GM23338 (cell line): ENCODE measurements around the gene NPAS2.

Experiments used
- EZH2 ChIP-seq: fragments of 200-600 bp; sonication (generic); IDR thresholded peaks from one replicate; pipeline ENCODE4 v1.8.0; 2017; ENCODE audit warnings: antibody characterized with exemption, mild to moderate bottlenecking, low read depth; ENCODE audit not compliant: unreplicated experiment
- EZH2phosphoT487 ChIP-seq: fragments of 200-600 bp; sonication (generic); IDR thresholded peaks from one replicate; pipeline ENCODE4 v1.8.1; 2018; ENCODE audit warnings: antibody characterized with exemption; ENCODE audit not compliant: unreplicated experiment
- JUNB ChIP-seq: IDR thresholded peaks from one replicate; pipeline ENCODE4 v1.6.1; 2016; ENCODE audit warnings: antibody characterized with exemption; ENCODE audit not compliant: unreplicated experiment
- POLR2AphosphoS5 ChIP-seq: IDR thresholded peaks from 2 replicates; pipeline ENCODE4 v1.6.1; 2016; ENCODE audit warnings: antibody characterized with exemption, low read depth
- ZNF114 ChIP-seq: fragments of 250-450 bp; sonication (Bioruptor Pico); IDR thresholded peaks from 2 replicates; pipeline ENCODE4 v1.5.0; 2020; ENCODE audit warnings: mild to moderate bottlenecking, moderate library complexity
- TF ChIP-seq, protein P1 (sequence below), 2 experiments: fragments of 200-600 bp in 1 of 2; sonication (generic) in 1 of 2; conservative IDR thresholded peaks; 2 replicates each; pipeline versions ENCODE4 v1.5.1 to v1.6.1; 2016 to 2017; ENCODE audit warnings: antibody characterized with exemption in 2 of 2, low read depth in 2 of 2, mild to moderate bottlenecking in 2 of 2, moderate library complexity in 1 of 2
- TF ChIP-seq, protein P2 (sequence below): IDR thresholded peaks from one replicate; pipeline ENCODE4 v1.6.1; 2018; ENCODE audit warnings: antibody characterized with exemption; ENCODE audit not compliant: unreplicated experiment

DNA sequence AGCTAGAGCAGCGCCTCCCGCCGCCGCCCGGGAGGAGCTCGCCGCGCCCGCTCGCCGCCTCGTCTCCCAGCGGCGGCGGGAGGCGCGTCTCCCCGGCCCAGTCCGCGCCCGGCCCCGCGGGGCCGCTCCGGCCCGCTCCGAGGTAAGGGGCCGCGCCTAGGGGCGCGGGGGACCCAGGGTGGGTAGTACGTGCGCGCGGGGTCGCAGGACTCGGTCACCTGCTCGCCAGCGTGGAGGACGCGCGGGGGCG is 259 bp downstream of the NPAS2 start:
- TF ChIP-seq, protein P1, sequence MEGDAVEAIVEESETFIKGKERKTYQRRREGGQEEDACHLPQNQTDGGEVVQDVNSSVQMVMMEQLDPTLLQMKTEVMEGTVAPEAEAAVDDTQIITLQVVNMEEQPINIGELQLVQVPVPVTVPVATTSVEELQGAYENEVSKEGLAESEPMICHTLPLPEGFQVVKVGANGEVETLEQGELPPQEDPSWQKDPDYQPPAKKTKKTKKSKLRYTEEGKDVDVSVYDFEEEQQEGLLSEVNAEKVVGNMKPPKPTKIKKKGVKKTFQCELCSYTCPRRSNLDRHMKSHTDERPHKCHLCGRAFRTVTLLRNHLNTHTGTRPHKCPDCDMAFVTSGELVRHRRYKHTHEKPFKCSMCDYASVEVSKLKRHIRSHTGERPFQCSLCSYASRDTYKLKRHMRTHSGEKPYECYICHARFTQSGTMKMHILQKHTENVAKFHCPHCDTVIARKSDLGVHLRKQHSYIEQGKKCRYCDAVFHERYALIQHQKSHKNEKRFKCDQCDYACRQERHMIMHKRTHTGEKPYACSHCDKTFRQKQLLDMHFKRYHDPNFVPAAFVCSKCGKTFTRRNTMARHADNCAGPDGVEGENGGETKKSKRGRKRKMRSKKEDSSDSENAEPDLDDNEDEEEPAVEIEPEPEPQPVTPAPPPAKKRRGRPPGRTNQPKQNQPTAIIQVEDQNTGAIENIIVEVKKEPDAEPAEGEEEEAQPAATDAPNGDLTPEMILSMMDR (conservative IDR thresholded peaks at IDR 0.05; ENCODE audit: low read depth in 2 of 2), result no peak
- TF ChIP-seq EZH2 (no peak), POLR2AphosphoS5 (no peak), EZH2phosphoT487 (no peak), ZNF114 (CRISPR knock-in tag) (no peak), JUNB (no peak)
- TF ChIP-seq, protein P2, sequence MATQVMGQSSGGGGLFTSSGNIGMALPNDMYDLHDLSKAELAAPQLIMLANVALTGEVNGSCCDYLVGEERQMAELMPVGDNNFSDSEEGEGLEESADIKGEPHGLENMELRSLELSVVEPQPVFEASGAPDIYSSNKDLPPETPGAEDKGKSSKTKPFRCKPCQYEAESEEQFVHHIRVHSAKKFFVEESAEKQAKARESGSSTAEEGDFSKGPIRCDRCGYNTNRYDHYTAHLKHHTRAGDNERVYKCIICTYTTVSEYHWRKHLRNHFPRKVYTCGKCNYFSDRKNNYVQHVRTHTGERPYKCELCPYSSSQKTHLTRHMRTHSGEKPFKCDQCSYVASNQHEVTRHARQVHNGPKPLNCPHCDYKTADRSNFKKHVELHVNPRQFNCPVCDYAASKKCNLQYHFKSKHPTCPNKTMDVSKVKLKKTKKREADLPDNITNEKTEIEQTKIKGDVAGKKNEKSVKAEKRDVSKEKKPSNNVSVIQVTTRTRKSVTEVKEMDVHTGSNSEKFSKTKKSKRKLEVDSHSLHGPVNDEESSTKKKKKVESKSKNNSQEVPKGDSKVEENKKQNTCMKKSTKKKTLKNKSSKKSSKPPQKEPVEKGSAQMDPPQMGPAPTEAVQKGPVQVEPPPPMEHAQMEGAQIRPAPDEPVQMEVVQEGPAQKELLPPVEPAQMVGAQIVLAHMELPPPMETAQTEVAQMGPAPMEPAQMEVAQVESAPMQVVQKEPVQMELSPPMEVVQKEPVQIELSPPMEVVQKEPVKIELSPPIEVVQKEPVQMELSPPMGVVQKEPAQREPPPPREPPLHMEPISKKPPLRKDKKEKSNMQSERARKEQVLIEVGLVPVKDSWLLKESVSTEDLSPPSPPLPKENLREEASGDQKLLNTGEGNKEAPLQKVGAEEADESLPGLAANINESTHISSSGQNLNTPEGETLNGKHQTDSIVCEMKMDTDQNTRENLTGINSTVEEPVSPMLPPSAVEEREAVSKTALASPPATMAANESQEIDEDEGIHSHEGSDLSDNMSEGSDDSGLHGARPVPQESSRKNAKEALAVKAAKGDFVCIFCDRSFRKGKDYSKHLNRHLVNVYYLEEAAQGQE, result no peak
